HL-60/S4 (cell line): ENCODE results near the gene RFTN1.
"Not testable (repeated sequence)": the region's sequence is repeated elsewhere in the genome, so short reads cannot be mapped to it uniquely, and the experiment has no call there.

Experiments used
- in situ Hi-C: fragments of 300-500 bp; cut with MboI; formaldehyde crosslinking; loops from 2 replicates; pipeline ENCODE4 v1.14.3; 2022; ENCODE audit warnings: low sequenced_read_pairs

RFTN1 gene

GRCh38 chr3:16508243-16508578, 5.3 kb downstream of the RFTN1 start:
- in situ Hi-C loops = no loop called here

GRCh38 chr3:16507578-16508242, 5.8 kb downstream of the RFTN1 start:
- in situ Hi-C loops = no loop called here

- in situ Hi-C loops = no loop called here
Measured at GRCh38 chr3:16506884-16507577, 6.5 kb downstream of the RFTN1 start.

- in situ Hi-C loops = no loop called here
Measured at GRCh38 chr3:16506451-16506850, 7.0 kb downstream of the RFTN1 start.

- in situ Hi-C loops = no loop called here
Measured at GRCh38 chr3:16504692-16505091, 8.8 kb downstream of the RFTN1 start.

GRCh38 chr3:16504242-16504641, 9.3 kb downstream of the RFTN1 start:
- in situ Hi-C loops = no loop called here

GRCh38 chr3:16503191-16503776, 10.2 kb downstream of the RFTN1 start:
- in situ Hi-C loops = no loop called here

GRCh38 chr3:16502347-16502908, 11.1 kb downstream of the RFTN1 start:
- in situ Hi-C loops = no loop called here

- in situ Hi-C loops = no loop called here
Measured at GRCh38 chr3:16501376-16501775, 12.1 kb downstream of the RFTN1 start.

GRCh38 chr3:16500911-16501310, 12.6 kb downstream of the RFTN1 start:
- in situ Hi-C loops = no loop called here

- in situ Hi-C loops = no loop called here
Measured at GRCh38 chr3:16500093-16500492, 13.4 kb downstream of the RFTN1 start.

- in situ Hi-C loops = no loop called here
Measured at GRCh38 chr3:16499351-16499750, 14.1 kb downstream of the RFTN1 start.

GRCh38 chr3:16498130-16498890, 15.2 kb downstream of the RFTN1 start:
- in situ Hi-C loops = no loop called here

- in situ Hi-C loops = no loop called here
Measured at GRCh38 chr3:16496408-16497222, 16.9 kb downstream of the RFTN1 start.

GRCh38 chr3:16496008-16496407, 17.5 kb downstream of the RFTN1 start:
- in situ Hi-C loops = no loop called here

- in situ Hi-C loops = no loop called here
Measured at GRCh38 chr3:16494814-16495431, 18.6 kb downstream of the RFTN1 start.

- in situ Hi-C loops = no loop called here
Measured at GRCh38 chr3:16494094-16494493, 19.4 kb downstream of the RFTN1 start.

- in situ Hi-C loops = no loop called here
Measured at GRCh38 chr3:16490062-16490619, 23.4 kb downstream of the RFTN1 start.

- in situ Hi-C loops = not testable (repeated sequence)
Measured at GRCh38 chr3:16489326-16490061, 24.0 kb downstream of the RFTN1 start.
